Fibroblast of skin of left quadriceps (primary cell): ENCODE results near the gene KRTAP10-5.
"Not testable (repeated sequence)": the region's sequence is repeated elsewhere in the genome, so short reads cannot be mapped to it uniquely, and the experiment has no call there.

ENCODE experiments used
- DNase-seq, 2 experiments: peaks; one replicate each; pipeline ENCODE4 v3.0.0-alpha.2; 2013; ENCODE audit warnings: low read depth in 2 of 2

KRTAP10-5 gene

GRCh38 chr21:44580231-44580821, at the start of gene KRTAP10-5:
Gene KRTAP10-5, minus strand, starts transcription at chr21:44580604. Its CDS starts 26 bp downstream, at chr21:44580578.
- DNase-seq, result not testable (repeated sequence)

GRCh38 chr21:44628707-44629391, 48.4 kb upstream of the KRTAP10-5 start:
- no peak for DNase-seq

- not testable (repeated sequence) for DNase-seq
Measured at GRCh38 chr21:44627831-44628233, 47.4 kb upstream of the KRTAP10-5 start.

- not testable (repeated sequence) for DNase-seq
Measured at GRCh38 chr21:44627181-44627822, 46.9 kb upstream of the KRTAP10-5 start.

- no peak for DNase-seq
Measured at GRCh38 chr21:44626673-44627143, 46.3 kb upstream of the KRTAP10-5 start, which contains the start of gene KRTAP10-9. Gene KRTAP10-9, plus strand, starts transcription at chr21:44627093. Its CDS starts 79 bp downstream, at chr21:44627172.

- DNase-seq, result no peak
Measured at GRCh38 chr21:44626262-44626661, 45.9 kb upstream of the KRTAP10-5 start.

GRCh38 chr21:44625756-44626155, 45.4 kb upstream of the KRTAP10-5 start:
- DNase-seq, result no peak

GRCh38 chr21:44623575-44623974, 43.2 kb upstream of the KRTAP10-5 start:
- no peak for DNase-seq

GRCh38 chr21:44619886-44620285, 39.5 kb upstream of the KRTAP10-5 start:
- DNase-seq, result no peak

GRCh38 chr21:44618909-44619308, 38.5 kb upstream of the KRTAP10-5 start:
- DNase-seq, result no peak

GRCh38 chr21:44618504-44618903, 38.1 kb upstream of the KRTAP10-5 start:
- DNase-seq, result no peak

GRCh38 chr21:44617071-44617501, 36.7 kb upstream of the KRTAP10-5 start:
- DNase-seq, result no peak

GRCh38 chr21:44616591-44616926, 36.2 kb upstream of the KRTAP10-5 start:
- no peak for DNase-seq

- no peak for DNase-seq
Measured at GRCh38 chr21:44615911-44616590, 35.6 kb upstream of the KRTAP10-5 start.

- DNase-seq, result no peak
Measured at GRCh38 chr21:44615466-44615865, 35.1 kb upstream of the KRTAP10-5 start.

- DNase-seq, result no peak
Measured at GRCh38 chr21:44614961-44615391, 34.6 kb upstream of the KRTAP10-5 start.

- no peak for DNase-seq
Measured at GRCh38 chr21:44614161-44614631, 33.8 kb upstream of the KRTAP10-5 start.

GRCh38 chr21:44613386-44614155, 33.2 kb upstream of the KRTAP10-5 start:
- DNase-seq, result no peak

- no peak for DNase-seq
Measured at GRCh38 chr21:44612669-44613229, 32.3 kb upstream of the KRTAP10-5 start.

- no peak for DNase-seq
Measured at GRCh38 chr21:44612029-44612486, 31.7 kb upstream of the KRTAP10-5 start, which contains the start of gene KRTAP10-8. Gene KRTAP10-8, plus strand, starts transcription at chr21:44612079. Its CDS starts 22 bp downstream, at chr21:44612101.

GRCh38 chr21:44611551-44611950, 31.1 kb upstream of the KRTAP10-5 start:
- no peak for DNase-seq
